Tibial artery (tissue), 4 donors: Measurements from ENCODE around the gene RSPH1.

Experiments used
- DNase-seq, 2 donors: peaks; one replicate each; pipeline ENCODE4 v3.0.0-alpha.2; 2019
- H3K27ac ChIP-seq, 2 donors: fragments of 200-600 bp; sonication (generic) in 1 of 2; 1 replicate in 1 of 2; 2 replicates in 1 of 2; pipeline ENCODE4 v1.5.1; 2018 to 2019; ENCODE audit warnings: mild to moderate bottlenecking in 1 of 2
- H3K27me3 ChIP-seq, 2 donors: fragments of 200-600 bp; sonication (generic) in 1 of 2; one replicate each; pipeline versions ENCODE4 v1.5.1 to v1.6.0; 2016 to 2019
- H3K36me3 ChIP-seq, 3 donors: fragments of 200-600 bp; sonication (generic) in 2 of 3; one replicate each; pipeline ENCODE4 v1.5.1; 2016 to 2019; ENCODE audit warnings: mild to moderate bottlenecking in 2 of 3
- H3K4me1 ChIP-seq, 4 donors: fragments of 200-600 bp; sonication (generic) in 2 of 4; 1 replicate in 3 of 4; 2 replicates in 1 of 4; pipeline ENCODE4 v1.5.1; 2016 to 2019
- H3K4me3 ChIP-seq, 2 donors: fragments of 200-600 bp; sonication (generic) in 1 of 2; 1 replicate in 1 of 2; 2 replicates in 1 of 2; pipeline ENCODE4 v1.5.1; 2018 to 2019; ENCODE audit warnings: mild to moderate bottlenecking in 2 of 2
- H3K9me3 ChIP-seq, 3 donors: fragments of 200-600 bp; sonication (generic) in 1 of 3; one replicate each; pipeline ENCODE4 v1.5.1; 2016 to 2019
- intact Hi-C: fragments of 100-400 bp; cut with DNase I; formaldehyde crosslinking; loops from one replicate; pipeline ENCODE4 v1.15.0; 2023; ENCODE audit warnings: low total_unique reads
- TF ChIP-seq, protein P1 (sequence below), 2 experiments: fragments of 200-600 bp in 1 of 2; fragments of 450-650 bp in 1 of 2; IDR thresholded peaks; one replicate each; pipeline ENCODE4 v1.5.1; 2017 to 2019; ENCODE audit warnings: antibody characterized with exemption in 2 of 2, mild to moderate bottlenecking in 1 of 2, moderate library complexity in 1 of 2

The RSPH1 gene

DNA sequence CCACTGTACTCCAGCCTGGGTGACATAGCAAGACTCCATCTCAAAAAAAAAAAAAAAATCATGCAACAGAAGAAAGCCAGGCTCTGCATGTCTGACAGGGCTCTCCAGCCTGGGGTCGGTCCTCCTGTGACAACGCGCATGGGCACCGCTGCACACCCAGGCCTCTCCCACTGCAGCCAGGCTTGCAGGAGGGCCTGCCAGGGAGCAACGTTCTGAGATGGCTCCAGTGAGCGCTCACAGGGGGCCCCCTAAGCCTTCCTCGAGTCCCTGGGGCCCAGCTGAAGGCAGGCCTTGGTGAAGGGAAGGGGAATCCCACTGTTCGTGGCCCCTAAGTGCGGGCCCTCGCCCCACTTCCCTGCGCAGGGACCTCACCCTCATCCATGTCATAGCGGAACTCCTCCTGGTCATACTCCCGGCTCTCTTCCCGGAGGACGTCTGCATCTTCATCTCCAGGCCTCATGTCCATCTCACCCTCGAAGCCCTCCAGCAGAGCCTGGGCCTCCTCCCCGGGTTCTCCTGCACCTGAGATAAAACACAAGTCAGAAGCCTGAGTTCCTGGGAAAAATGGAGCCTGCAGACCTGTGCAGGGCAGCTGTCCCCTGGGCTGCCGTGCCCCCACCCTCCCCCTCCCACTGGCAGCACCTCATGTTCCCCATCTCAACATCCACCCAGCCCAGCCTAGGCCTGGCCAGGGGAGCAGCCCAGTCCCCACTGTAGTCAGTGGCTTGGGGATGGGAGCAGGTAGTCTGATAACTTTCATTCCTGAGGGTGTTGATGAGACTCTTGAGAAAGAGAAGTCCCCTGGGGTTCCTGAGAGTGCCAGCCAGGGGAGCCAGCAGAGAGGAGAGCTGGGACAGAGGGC is 20.3 kb downstream of the RSPH1 start:
- TF ChIP-seq, protein P1, sequence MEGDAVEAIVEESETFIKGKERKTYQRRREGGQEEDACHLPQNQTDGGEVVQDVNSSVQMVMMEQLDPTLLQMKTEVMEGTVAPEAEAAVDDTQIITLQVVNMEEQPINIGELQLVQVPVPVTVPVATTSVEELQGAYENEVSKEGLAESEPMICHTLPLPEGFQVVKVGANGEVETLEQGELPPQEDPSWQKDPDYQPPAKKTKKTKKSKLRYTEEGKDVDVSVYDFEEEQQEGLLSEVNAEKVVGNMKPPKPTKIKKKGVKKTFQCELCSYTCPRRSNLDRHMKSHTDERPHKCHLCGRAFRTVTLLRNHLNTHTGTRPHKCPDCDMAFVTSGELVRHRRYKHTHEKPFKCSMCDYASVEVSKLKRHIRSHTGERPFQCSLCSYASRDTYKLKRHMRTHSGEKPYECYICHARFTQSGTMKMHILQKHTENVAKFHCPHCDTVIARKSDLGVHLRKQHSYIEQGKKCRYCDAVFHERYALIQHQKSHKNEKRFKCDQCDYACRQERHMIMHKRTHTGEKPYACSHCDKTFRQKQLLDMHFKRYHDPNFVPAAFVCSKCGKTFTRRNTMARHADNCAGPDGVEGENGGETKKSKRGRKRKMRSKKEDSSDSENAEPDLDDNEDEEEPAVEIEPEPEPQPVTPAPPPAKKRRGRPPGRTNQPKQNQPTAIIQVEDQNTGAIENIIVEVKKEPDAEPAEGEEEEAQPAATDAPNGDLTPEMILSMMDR (IDR thresholded peaks at IDR 0.05), result no peak
- H3K27ac ChIP-seq, result no peak overlapping the region
- intact Hi-C loops, result no loop called here
- no peaks in the 10 kb centered on the region for H3K4me1 ChIP-seq
- H3K9me3 ChIP-seq, result no peaks in the 10 kb centered on the region
- DNase-seq, result peak in 1 of 2 donors; percentile 47
- peaks cover 0 to 26% of the 10 kb centered on the region in 2 donors for H3K27me3 ChIP-seq
- H3K36me3 ChIP-seq, result no peaks in the 10 kb centered on the region
- no peak overlapping the region for H3K4me3 ChIP-seq

DNA sequence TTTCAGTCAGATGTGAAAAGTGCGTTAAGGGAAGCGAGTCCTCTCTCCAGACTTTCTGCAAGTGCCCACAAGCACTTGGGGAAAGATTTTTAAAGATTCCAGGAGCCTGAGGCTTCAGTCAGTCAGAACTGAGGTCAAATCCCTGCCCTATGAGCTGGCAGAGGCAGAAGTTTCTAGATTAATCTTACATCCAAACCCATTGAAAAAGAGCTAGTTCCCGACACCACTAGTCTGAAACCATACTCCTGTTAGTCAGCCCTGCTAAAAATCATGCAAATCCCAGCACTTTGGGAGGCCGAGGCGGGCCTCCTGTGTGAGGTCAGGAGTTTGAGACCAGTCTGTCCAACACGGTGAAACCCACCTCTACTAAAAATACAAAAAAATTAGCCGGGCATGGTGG is 21.0 kb downstream of the RSPH1 start:
- intact Hi-C loops, result no loop called here
- Histone ChIP-seq H3K36me3 (no peaks in the 10 kb centered on the region), H3K9me3 (no peaks in the 10 kb centered on the region), H3K27me3 (peaks cover 0 to 26% of the 10 kb centered on the region in 2 donors), H3K4me1 (no peaks in the 10 kb centered on the region), H3K27ac (no peak overlapping the region), H3K4me3 (no peak overlapping the region)
- TF ChIP-seq, protein P1 (IDR thresholded peaks at IDR 0.05), result no peak
- DNase-seq, result peak in 1 of 2 donors; percentile 7

DNA sequence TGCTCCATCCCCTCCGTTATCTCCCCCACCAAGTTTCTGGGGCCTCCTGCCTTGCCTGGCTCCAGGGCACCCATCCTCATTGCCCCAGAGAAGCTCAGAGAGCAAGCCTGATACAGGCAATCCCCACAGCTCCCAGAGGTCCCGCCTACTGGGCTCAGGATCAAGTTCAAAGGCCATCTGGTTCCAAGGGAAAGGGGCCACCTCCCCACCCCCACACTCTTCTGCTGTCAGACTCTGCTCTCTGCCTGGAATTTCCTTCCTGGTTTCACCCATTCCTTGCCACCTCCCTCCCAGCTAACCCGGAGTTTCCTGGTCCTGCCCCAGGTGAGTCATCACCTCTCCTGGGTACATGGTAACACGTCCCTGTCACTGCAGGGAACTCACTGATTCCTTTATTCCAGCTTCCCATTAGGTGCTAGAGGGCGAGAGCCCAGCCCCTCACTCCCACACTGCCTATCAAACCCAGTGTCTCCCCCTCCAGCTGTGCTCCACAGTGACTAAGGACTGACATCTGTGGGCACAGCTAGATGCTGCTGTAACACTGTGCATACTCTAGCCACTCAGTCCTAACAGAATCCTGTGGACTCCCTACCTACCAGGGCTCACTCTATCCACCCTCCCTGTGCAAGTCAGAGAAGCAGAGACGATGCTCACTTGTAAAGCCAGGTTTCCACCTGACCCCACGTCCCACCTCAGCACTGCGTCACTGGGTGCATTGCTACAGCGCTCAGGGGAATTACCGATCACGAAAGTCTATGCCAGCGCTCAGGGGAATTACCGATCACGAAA is 21.8 kb downstream of the RSPH1 start:
- intact Hi-C loops, result no loop called here
- H3K36me3 ChIP-seq, result no peaks in the 10 kb centered on the region
- no peaks in the 10 kb centered on the region for H3K9me3 ChIP-seq
- H3K4me3 ChIP-seq, result no peak overlapping the region
- DNase-seq, result peak in 1 of 2 donors; percentile 51
- H3K27ac ChIP-seq, result no peak overlapping the region
- TF ChIP-seq, protein P1 (IDR thresholded peaks at IDR 0.05), result no peak
- H3K4me1 ChIP-seq, result no peaks in the 10 kb centered on the region
- H3K27me3 ChIP-seq, result peaks cover 0 to 26% of the 10 kb centered on the region in 2 donors

DNA sequence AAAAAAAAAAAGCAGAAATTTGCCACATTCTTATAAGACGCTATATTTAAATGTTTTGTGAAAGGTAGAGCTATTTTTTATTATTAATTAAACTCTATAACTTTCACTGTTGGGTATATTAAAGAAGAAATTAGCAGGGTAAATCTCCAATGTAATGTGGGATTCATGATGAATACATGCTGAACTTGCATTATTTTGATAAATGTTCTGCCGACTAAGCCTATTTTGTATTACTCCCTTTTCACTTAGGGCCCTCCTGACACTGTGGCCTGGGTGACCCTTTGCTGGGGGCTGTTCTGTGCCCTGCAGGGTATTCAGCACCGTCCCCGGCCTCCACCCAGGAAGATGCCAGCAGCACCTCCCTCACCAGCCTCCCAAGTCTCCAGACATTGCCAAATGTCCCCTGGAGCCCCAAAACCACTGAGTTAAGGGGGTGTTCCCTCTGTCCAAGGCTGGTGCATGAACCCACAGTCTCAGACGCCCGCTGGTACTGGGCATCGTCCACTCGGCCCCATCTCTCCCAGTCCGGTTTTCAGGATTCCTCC is 22.5 kb downstream of the RSPH1 start:
- peak in 1 of 2 donors; percentile 38 for DNase-seq
- Histone ChIP-seq H3K27ac (no peak overlapping the region), H3K36me3 (no peaks in the 10 kb centered on the region), H3K27me3 (peaks cover 0 to 26% of the 10 kb centered on the region in 2 donors), H3K4me1 (no peaks in the 10 kb centered on the region), H3K4me3 (no peak overlapping the region), H3K9me3 (no peaks in the 10 kb centered on the region)
- TF ChIP-seq, protein P1 (IDR thresholded peaks at IDR 0.05), result no peak
- intact Hi-C loops, result no loop called here

DNA sequence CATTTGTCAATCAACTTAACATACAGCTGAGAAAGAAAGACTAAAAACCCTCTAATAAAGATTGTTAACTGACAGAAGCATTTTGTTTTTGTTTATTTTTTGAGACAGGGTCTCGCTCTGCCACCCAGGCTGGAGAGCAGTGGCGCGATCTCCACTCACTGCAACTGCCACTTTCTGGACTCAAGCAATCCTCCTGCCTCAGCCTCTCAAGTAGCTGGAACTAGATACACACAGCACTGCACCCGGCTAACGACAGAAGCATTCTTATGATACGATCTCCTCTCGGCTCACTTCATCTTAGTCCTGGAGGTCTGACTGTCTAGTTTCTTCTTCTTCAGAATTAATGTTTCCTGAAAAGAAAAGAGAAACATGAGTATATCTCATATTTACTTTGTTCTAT is 23.5 kb downstream of the RSPH1 start:
- Histone ChIP-seq H3K4me3 (no peak overlapping the region), H3K27me3 (peaks cover 0 to 25% of the 10 kb centered on the region in 2 donors), H3K36me3 (no peaks in the 10 kb centered on the region), H3K27ac (no peak overlapping the region), H3K4me1 (no peaks in the 10 kb centered on the region), H3K9me3 (no peaks in the 10 kb centered on the region)
- peak in 1 of 2 donors; percentile 23 for DNase-seq
- TF ChIP-seq, protein P1 (IDR thresholded peaks at IDR 0.05), result no peak
- intact Hi-C loops, result no loop called here
